Tibial nerve (tissue), 4 donors: ENCODE results near the gene PCSK6.

Source experiments
- CTCF ChIP-seq, 5 experiments: fragments of 200-600 bp in 3 of 5; fragments of 450-650 bp in 2 of 5; sonication (generic) in 3 of 5; IDR thresholded peaks; one replicate each; pipeline ENCODE4 v1.5.1; 2016 to 2019; ENCODE audit warnings: antibody characterized with exemption in 5 of 5, mild to moderate bottlenecking in 3 of 5, moderate library complexity in 2 of 5
- EP300 ChIP-seq, 2 donors: sonication (generic); formaldehyde crosslinking; IDR thresholded peaks; one replicate each; pipeline ENCODE4 v1.6.1; 2017; ENCODE audit warnings: antibody characterized with exemption in 2 of 2, mild to moderate bottlenecking in 1 of 2

GRCh38 chr15:101491734-101492640 lies 2.5 kb upstream of the PCSK6 start:
- TF ChIP-seq CTCF (IDR thresholded peaks at IDR 0.05) (no peak), EP300 (IDR thresholded peaks at IDR 0.05) (no peak)
